GM12891 (cell line): ENCODE measurements around the gene ORC2.

Source experiments
- PAX5 ChIP-seq: IDR thresholded peaks from 2 replicates; pipeline ENCODE4 v1.6.1; 2011; ENCODE audit warnings: low read length, moderate library complexity, mild to moderate bottlenecking; ENCODE audit not compliant: insufficient read depth, severe bottlenecking
- POLR2A ChIP-seq: IDR thresholded peaks from 2 replicates; pipeline ENCODE4 v1.6.1; 2011; ENCODE audit warnings: low read depth, low read length, control low read depth
- POLR2AphosphoS5 ChIP-seq: IDR thresholded peaks from 2 replicates; pipeline ENCODE4 v1.6.1; 2011; ENCODE audit warnings: low read depth, low read length, control low read depth
- POU2F2 ChIP-seq: IDR thresholded peaks from 2 replicates; pipeline ENCODE4 v1.6.1; 2011; ENCODE audit warnings: low read depth, mild to moderate bottlenecking, control low read depth, low read length, moderate library complexity
- SPI1 ChIP-seq: IDR thresholded peaks from 2 replicates; pipeline ENCODE4 v1.6.1; 2011; ENCODE audit warnings: low read depth, low read length, control low read depth
- TAF1 ChIP-seq: IDR thresholded peaks from 2 replicates; pipeline ENCODE4 v1.6.1; 2011; ENCODE audit warnings: low read depth, low read length, control low read depth

DNA sequence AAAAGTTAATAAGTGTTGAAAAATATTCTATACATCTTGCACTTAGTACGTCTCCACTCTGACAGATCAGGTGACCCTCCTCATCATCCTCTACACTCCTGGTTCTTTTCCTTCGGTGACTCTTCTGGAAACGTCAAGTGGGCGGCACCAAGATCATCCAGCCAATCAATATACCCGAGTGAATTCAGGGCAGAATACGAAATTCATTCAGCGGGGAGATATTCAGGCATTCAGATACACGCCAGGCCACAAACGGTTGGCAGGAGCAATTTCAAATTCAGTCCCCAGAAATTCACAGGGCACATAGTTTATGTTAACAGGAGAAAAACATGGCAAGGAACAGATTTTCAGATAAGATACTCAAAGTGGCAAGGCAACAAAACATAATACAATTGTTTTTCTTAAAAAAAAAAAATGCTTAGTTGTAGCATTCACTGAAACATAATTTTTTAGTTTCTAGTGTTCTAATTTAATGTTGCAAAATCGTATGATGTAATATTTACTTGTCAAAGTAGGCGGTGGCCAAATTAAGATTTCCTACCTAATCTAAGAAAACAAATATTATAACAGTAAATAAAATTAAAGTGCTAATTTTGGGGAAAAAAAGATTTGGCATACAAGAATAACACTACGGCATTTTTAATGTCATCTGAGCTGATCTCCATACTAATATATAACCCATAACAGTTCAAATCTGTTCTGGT is 103.2 kb downstream of the ORC2 start:
- TF ChIP-seq POLR2AphosphoS5 (no peak), POLR2A (no peak), PAX5 (no peak), SPI1 (no peak), TAF1 (no peak), POU2F2 (no peak)
